Prostate gland (tissue), 2 donors: ENCODE data around the gene CCR2.

ENCODE experiments used
- POLR2AphosphoS5 ChIP-seq: sonication (generic); formaldehyde crosslinking; IDR thresholded peaks from one replicate; pipeline ENCODE4 v1.6.1; 2017; ENCODE audit warnings: antibody characterized with exemption
- TF ChIP-seq, protein P1 (sequence below), 4 experiments: fragments of 200-600 bp in 2 of 4; fragments of 450-650 bp in 2 of 4; sonication (generic) in 2 of 4; IDR thresholded peaks; 1 replicate in 3 of 4; 2 replicates in 1 of 4; pipeline ENCODE4 v1.5.1; 2016 to 2019; ENCODE audit warnings: antibody characterized with exemption in 4 of 4, mild to moderate bottlenecking in 2 of 4, moderate library complexity in 2 of 4

DNA sequence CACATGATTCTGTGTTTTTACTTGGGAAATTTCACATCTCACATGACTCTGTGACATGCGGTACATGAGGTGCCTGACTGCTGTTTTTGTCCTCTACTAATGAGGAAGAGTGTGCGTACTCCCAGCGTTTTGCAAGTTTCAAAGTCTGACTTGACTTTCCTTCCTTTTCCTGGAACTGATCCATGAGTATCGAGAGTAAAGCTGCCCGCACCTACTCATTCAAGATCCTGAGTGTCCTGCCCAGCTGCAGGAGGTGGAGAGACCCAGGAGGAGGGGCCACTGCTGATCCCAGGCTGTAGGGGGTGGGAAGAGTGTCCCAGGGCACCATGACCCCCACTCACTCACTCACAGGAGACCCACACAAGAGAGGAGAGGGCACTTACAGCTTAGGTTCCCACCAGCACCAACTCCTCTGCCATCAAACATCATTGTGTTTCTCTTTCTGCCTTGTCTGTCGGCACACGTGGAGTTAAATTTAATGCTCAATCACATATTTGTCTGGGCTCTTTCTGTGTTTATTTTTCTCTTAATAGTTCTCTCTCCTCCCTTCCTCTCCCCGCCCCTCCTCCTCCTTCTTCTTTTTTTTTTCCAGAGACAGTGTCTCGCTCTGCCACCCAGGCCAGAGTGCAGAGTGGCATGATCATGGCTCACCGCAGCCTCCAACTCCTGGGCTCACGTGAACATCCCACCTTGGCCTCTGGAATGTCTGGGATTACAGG, 51.5 kb downstream of the CCR2 start:
- TF ChIP-seq POLR2AphosphoS5 = peak; percentile 16
- TF ChIP-seq, protein P1, sequence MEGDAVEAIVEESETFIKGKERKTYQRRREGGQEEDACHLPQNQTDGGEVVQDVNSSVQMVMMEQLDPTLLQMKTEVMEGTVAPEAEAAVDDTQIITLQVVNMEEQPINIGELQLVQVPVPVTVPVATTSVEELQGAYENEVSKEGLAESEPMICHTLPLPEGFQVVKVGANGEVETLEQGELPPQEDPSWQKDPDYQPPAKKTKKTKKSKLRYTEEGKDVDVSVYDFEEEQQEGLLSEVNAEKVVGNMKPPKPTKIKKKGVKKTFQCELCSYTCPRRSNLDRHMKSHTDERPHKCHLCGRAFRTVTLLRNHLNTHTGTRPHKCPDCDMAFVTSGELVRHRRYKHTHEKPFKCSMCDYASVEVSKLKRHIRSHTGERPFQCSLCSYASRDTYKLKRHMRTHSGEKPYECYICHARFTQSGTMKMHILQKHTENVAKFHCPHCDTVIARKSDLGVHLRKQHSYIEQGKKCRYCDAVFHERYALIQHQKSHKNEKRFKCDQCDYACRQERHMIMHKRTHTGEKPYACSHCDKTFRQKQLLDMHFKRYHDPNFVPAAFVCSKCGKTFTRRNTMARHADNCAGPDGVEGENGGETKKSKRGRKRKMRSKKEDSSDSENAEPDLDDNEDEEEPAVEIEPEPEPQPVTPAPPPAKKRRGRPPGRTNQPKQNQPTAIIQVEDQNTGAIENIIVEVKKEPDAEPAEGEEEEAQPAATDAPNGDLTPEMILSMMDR (IDR thresholded peaks at IDR 0.05) = no peak
